PFSK-1 (cell line): Measurements from ENCODE around the gene ABCC2.

Experiments used
- POLR2AphosphoS5 ChIP-seq: IDR thresholded peaks from 2 replicates; pipeline ENCODE4 v1.6.1; 2012; ENCODE audit warnings: low read depth, mild to moderate bottlenecking, control low read depth, low read length, moderate library complexity
- REST ChIP-seq, 2 experiments: IDR thresholded peaks; 2 replicates each; pipeline versions ENCODE4 v1.6.1 to v1.8.0; 2011 to 2012; ENCODE audit warnings: low read depth in 2 of 2, low read length in 2 of 2, control low read depth in 1 of 2, inconsistent platforms in 1 of 2, mild to moderate bottlenecking in 1 of 2, moderate library complexity in 1 of 2; ENCODE audit not compliant: insufficient read depth in 1 of 2
- SIN3A ChIP-seq: IDR thresholded peaks from 2 replicates; pipeline ENCODE4 v1.6.1; 2012; ENCODE audit warnings: mild to moderate bottlenecking, low read length, moderate library complexity, borderline replicate concordance; ENCODE audit not compliant: insufficient read depth

- no peak for TF ChIP-seq REST (IDR thresholded peaks at IDR 0.05; ENCODE audit: insufficient read depth in 1 of 2, low read depth in 2 of 2, low read length in 2 of 2)
- TF ChIP-seq SIN3A = no peak
- no peak for TF ChIP-seq POLR2AphosphoS5
Observed at GRCh38 chr10:99808270-99808669, 25.8 kb downstream of the ABCC2 start.
